Stimulated activated CD8-positive, alpha-beta memory T cell treated with anti-CD3 and anti-CD28 coated beads, Interleukin-4, amount 100 ng/mL, for 48 hours (primary cell): ENCODE results near the gene ATP11C.

Source experiments
- DNase-seq: peaks from one replicate; pipeline ENCODE4 v3.0.0-alpha.2; 2020

Gene ATP11C

DNA sequence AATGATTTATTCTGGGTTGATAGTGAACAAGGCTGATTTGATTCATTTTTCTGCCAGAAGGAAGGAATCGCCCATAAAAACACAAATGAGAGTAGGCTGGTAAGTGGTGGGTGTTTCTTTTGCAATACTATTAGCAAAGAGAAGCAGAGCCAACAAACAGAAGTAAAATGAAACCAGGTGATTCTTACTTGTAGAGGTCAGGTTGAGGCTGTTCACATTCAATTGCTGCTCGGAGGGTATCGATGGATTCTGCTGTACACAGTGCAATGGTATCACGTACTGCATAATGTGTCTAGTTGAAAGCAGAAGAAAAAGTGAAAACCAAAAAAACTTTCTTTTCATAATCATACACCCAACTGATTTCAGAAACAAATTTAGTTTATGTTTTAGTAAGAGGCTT is 130.8 kb downstream of the ATP11C start:
- no peak for DNase-seq

DNA sequence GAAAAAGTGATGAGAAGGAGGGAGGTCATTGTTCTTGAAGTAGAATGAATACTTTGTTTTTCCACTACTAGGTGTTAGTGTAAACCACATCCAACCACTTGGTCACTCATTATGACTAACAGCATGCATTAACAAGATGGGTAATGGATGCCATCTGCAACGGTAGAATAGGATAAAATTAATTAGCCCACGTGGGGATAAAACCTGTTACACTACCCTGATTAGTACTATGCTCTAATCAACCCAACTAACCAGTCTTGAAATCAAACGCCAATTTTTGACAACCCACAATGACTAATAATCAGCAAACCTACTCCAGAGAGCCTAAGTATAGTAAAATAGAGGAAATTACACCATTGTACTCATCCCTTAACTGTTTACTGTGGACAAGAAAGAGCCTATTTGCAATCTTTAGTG is 131.4 kb downstream of the ATP11C start:
- DNase-seq = no peak

DNA sequence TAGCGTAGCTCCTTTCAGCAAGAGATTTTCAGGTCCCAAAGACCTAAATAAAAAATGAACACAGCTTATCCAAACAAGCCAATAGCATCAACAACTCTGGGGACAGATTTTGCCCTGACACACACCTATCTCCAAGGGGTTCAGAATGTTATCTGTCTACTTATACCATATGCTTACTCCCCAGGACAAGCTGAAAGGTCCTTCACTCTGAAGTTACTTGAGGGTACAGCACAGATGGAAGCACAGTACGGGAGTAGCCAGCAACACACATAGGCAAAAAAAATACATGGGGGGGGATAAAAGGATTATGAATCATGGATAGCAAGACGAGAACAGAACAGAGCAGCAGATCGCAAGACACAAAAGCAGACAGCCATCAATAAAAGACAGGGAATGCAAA is 134.2 kb downstream of the ATP11C start:
- no peak for DNase-seq

DNA sequence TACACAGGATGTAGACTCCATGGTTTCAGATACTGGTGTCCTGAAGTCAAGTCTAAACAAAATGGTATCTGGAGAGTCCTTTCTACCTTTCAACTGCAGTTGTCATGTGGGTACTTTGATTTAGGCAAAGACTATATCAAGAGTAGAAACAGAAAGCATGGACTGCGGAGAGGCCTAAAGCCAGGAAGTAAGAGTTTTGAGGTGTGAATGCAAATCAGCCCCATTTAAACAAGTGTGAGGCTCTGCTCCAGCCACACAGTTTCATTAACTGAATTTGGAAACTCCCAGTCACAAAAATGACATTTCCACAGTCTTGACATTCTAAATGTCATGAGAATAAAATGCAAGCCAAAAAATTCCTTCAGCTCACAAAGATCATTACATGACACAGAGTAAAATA is 137.7 kb downstream of the ATP11C start:
- DNase-seq = no peak

DNA sequence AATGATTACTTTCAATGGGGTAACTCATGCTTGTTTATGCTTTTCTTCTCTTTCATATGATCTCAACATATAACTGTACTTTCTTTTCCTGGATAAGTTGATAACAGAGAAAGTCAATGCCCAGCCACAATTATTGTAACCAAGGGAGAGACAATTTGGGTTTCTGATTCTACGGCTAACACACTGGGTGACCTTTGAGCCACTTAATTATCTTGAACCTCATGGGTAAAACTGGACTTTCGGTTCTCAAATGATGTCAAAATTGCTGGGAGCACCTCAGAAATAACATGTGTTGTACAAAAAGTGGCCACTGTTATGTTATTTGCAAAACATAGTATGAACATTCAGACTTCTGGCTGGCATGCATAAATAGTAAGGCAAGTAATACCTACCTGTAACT is 145.3 kb downstream of the ATP11C start:
- no peak for DNase-seq

DNA sequence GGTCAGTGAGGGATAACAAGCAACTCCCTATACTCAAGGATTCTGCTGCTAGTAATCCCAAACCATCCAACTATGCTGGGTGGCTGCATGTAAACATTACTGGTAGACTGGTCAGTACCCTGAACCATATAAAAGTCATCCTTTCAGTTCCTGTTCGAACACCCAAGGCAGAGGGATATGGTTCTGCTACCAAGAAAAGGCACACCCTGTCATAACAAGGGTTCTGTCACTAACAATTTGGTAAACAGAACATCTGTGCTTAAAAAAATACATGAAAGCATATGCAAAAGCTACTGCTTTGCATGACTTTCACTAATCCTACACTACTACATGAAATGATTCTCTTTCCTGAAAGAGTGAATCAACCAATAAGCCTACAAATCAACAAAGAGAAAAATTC is 148.0 kb downstream of the ATP11C start:
- no peak for DNase-seq

DNA sequence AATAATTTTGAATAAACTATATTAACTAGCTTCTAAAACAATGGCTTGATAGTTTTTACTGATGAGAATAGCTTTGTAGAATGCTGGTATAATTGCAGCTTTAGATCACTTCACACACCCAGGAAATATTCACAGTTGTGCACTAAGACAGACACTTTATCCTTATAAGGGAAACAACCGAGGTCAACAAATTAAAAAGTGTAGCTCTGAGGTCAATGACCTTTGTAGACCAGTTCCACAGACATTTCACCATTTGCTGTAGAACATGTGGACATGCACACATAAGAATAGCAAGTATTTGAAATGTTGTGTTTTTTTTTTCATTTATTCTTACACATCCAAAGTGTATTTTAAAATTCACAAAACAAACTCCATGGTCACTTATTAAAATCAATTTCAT is 148.9 kb downstream of the ATP11C start:
- DNase-seq = no peak

DNA sequence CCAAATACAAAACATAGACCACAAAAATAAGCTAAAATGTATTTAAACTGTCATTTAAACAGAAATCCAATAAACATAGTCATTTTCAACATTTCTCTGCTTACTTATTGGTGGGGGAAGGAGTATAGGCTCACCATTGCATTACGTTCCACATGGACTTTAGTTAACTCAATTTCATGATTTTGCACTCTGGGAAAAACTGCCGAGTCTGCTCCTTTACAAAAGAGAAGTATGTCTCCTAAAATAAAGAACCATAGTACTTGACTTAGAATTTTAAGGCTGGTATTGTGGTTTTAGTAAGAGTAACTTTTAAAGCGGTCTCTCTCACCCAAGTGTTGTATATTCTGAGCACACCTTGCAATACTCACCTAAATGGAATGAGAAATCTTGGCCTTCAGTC is 149.8 kb downstream of the ATP11C start:
- DNase-seq = no peak

DNA sequence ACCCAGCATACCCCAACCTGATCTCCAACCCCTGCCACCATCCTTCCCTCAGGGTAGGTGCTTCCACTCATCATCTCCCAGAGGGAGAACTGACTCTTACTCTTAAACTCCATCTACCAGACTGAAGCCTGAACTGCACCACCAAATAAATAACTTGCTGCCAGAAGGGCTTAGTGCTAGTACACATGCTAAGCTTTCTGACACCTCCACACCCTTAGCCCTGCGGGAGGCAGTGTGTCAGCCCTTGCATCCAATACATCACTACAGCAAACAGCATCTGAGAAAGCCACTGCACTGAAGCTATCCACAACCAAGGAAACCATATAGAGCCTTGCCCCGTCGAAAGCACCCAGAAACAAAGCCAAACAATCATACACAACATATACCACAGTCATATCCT is 156.3 kb downstream of the ATP11C start:
- DNase-seq = no peak

DNA sequence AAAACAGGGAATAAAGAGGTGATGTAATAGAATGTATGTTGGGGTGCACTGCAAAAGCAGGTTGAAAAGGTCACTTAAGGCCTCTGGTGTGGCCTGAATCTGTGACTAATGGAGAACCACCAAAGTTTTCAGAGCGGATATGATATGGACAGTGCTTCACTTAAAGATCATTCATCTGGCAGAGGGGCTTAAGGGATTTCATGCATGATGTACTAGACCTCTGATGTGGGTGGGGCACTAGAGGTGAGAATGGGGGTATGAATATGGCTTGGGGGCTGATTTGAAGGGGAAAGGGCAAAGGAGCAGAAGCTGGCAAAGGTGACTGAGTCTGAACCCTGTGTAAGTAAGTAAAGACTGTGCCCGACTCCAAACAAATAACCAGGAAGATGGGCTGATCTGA is 162.5 kb downstream of the ATP11C start:
- DNase-seq = no peak

DNA sequence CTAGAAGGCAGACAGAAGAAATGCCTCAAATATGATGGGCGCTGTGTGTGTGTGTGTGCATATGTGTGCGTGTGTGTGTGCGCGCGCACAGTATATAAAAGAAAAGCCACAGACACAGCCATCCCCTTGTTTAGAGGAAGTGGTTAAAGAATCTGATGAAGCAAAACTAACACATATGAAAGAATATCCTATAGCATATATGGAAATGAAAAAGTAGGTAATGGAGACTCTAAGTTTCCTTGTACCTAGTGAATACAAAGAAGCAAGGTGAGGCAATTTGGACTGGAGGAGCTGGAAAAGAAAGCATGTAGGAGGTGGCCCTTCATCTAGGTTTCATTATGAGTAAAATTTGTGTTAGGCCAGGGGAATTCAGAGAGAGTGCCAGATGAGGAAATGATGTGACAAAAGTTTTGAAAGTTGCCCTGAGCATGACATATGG is 166.3 kb downstream of the ATP11C start:
- DNase-seq = peak; percentile 24

DNA sequence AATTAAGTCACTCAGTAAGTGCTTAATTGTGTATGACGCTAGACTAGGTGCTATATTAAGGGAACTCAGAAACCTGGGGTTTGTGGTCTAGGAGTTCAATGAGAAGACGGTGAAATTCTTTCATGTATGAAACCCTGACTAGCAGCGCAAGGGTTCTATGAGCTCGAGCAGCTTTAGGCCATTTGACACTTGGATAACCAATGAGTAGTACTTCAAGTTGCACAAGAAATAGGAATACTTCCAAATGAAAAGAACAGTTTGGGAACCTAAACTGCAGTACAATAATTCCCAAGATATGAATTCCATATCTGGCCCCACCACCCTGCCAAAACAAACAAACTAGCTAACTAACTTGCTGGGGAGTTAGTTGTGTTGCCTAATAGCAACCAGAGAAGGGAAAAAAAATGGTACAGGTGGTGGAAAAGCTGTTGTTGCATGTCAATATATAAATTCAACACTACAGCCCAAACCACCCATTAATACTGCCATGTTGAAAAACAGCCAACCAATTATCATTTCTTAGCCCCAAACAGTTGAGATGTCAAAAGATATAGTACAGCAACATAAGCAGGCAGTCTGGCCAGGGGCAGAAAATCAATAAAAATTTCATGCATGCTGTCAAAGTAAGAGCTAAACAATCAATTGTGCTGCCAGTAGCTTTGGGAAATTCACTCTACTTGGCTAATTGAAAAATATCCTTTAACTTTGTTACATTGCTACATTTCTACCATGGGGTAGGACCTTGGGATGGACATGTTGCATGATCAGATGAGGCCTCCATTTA is 170.3 kb downstream of the ATP11C start:
- DNase-seq = no peak

DNA sequence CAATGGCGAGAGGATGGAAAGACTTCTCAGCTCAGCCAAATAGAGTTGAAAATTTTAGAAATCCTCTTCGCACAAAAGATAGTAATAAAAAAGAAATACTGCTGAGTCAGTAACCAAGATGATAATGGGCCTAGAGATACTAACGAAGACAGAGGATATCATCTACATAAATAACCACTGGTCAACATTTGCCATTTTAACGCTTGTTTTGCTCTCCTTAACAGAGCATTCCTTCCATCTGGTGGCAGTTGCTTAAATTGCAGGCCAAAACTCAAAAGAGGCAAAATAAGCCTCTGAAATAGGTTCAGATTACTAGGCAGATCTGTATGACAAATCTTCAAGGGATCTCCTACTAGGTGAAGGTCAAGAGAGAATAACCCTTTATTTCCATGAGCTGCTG is 173.2 kb downstream of the ATP11C start:
- no peak for DNase-seq

DNA sequence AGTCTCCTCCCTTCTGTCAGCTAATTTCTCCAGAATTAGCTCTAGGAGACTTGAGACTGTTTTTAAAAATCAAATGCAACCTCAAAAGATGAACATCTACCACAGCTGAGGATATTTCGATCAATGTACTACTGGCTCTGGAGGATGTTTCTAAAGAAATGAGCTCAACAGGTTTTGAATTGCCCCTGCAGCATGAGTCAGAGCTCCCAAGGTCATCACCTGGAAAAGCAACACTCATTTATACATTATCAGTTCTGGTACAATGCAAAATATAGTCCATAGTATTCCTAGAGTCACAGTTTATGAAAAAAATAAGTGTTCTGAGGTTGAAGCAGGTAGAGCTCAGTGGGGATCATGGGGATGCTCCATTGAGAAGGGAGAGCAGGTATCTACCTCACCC is 174.0 kb downstream of the ATP11C start:
- DNase-seq = no peak

DNA sequence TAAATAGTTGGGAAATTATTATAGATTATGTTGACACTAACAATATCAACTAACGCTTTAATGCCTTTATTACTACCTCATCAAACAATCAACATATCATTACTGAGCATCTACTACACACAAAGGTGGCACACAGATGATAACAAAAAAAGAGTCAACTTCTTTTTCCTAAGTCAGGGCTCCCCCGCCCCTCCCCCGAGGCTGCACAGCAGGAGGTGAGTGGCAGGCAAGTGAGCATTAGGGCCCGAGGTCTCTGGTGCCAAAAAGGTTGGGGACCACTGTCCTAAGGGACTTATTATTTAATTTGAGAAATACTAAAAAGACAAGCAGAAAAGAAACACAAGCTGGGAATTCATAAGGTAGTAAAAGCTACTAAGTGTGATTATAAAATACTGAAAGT is 174.6 kb downstream of the ATP11C start:
- DNase-seq = no peak

DNA sequence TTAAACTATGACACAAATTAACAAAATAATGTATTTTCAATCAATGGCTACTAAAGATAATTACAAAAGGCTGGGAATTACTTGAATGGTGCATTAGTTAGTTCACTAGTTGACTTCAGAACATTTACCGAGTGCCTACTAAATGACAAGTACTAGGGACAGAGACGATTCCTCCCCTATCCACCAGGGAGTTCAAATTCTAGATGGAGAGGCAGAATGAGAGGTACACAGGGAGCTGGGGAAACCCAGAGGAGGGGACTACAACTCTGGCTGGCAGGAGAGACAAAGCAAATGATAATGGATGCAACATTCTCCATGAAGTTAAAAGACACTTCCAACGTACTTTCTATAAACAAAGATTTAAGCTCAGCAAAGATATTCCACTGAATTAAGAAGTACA is 181.8 kb downstream of the ATP11C start:
- no peak for DNase-seq

DNA sequence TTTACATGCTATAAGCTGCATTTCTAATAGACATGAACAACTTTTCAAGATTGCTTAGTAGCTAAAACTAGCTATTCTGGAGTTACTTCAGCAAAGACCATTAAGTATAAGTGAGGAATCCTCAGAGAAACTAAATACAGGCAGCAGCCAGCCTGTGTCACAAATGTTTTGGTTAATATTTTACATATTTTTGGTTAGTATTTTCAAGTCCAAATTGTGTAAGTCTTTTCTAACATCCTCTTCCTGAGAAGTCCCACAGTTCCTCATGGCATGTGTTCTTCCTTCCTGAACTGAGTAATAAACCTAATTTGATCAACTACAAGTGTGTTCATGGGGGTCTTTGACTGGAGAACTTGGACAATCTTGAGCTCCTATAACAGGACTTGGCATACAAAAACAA is 182.5 kb downstream of the ATP11C start:
- no peak for DNase-seq

DNA sequence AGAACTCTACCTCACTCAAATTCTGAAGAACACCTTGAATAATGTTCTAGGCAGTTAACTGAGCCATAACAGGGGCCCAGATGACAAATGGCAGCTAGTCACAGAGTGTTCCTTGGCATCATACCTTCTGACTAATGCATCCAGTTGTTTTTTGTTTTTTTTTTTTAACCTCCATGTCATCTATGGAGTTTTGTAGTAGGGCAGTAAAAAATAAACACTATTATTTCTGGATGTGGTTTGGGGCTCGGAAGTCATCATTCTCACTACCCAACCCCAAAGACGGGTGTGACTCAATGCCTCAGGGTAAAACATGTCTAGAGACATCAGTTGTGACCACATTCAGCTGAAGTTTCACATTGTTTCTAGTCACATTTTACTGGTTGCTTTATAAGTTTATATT is 193.7 kb downstream of the ATP11C start:
- peak; percentile 24 for DNase-seq

DNA sequence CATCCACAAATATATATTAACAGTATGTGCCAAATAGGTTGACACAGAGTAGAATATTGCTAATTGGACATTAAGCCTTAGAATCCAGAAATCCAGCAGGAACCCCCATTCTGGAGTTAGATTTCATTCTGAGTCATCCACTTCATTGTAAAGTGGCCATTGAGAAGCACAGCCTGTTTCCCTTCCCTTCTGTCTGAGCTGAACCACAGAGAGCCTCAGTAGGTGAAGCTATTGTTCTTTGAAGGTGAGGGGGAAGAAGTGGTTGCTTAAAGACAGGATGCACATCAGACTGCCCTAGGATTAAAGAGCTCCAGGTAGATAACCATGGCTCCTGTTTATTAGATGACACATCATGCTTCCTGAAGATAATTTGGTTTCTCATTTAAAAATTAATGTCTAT is 194.3 kb downstream of the ATP11C start:
- no peak for DNase-seq

DNA sequence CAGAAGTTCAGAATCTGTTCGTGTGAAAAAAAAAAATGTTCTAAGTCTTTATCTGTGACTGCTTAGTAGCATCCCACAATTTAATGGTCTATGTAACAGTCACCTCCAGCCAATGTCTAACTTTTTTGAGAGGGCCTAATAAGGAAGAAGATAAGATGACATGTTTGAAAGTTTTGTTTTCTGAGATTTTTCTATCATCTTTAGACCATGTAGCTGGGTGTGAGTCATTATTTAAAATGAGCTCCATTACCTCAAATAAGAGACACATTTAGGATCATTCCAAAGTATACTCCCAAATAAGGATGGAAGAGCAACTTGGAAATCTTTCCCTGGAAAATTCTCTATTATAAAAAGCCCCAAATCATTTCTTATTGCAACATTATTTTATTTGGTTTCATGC is 196.7 kb downstream of the ATP11C start:
- no peak for DNase-seq

DNA sequence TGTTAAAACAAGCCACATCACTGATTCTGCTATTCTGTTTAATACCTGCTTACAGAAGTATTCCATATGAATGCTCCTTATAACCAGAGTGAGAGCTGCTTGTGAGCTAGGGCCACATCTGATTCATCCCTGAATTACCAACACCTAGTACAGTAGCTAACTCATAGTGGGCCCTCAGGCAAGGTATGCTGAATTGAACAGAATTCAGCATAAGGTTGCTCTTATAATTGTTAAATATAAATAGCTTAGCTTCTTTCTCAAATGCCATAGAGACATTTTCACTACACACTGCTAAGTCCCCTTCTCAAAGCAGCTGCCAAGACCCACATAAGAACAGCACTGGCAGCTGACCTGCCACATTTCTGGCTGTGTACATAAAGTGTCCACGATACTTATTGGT is 197.9 kb downstream of the ATP11C start:
- no peak for DNase-seq

DNA sequence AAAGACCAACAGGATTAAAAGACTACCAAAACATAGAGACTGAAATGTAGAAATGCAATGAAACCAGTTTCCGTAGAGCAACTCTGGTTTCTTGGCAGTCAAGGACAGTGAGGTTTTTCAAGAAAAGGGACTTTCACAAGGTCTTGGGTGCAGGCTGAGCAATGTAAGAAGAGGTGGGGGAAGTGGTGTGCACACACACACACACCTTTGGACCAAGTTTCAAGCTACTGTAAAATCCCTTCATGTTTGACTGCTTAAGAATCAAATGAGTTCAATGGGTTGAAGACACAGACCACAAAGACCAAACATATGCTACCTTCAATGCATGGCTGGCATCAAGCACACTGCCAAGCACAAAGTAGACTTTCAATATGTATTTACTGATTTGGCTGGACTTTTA is 207.1 kb downstream of the ATP11C start:
- no peak for DNase-seq

DNA sequence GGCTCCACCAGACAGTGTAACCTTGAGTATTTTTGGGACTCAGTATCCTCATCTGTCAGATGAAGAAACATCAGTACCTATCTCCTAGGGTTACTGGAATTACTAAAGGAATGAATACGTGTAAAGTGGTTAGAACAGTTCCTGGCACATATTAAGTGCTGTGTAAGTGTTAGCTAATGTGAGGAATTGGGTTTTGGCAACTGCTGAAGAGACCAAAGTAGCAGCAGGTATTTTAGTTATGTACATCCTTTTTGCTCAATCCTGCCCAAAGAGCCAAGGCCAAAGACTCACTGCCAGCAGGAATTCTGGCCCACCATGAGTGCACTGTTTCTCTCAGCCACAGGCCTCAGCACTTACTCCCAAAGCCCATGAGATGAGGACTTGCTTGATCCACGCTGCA is 208.2 kb downstream of the ATP11C start:
- DNase-seq = no peak

DNA sequence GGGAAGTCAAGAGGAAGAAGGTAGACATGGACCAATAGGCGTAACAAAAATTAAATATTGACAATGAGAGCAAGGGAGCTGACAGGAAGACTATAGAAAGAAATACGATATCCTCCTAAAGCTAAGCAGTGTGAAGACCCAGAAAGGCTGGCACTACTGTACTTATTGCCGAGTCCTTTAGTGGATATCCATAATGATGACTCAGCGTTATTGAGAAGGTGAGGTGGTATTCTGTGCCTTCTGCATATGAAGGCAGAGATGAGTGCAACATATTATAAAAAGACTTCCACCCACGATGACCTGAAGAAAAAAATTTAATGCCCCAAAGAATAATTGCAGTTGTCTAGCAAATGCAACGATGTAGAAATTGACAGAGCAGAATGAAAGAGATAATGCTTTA is 211.9 kb downstream of the ATP11C start:
- no peak for DNase-seq

DNA sequence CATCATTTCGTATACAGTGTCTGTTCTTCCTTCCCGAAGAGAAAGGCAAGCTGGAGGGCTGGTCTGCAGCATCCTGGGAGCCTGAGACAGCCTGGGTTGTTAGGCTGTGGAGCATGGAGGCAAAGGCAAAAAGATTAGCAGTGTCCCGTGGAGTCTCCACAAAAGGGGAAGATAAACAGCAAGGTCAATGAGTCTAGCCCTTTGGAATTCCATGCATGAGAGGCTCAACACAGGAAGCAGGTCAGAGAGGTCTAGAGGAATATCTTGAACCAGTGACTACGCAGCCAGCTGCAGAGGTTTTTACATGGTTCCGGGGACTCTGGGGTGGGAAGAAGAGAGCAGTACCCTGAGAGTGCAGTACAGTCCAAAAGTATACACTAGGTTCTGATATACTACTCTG is 212.7 kb downstream of the ATP11C start:
- DNase-seq = no peak

DNA sequence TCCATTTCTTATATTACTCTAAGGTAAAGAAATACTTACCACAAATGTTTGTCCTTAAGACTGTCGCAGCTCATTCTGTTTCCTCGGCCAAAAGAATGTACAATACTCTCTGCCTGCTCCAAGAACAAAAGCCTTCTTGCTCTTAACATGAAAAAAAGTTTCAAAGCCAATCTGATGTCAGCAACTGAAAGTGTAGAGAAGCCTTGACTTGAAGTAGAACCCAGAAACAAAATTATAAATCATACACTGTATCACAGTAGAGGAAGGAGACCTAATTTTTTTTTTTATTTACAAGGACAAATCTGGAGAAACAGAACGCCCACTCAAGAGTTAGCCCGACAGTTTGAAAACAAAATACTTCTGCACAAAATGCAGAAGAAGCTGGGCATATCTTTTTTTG is 224.8 kb downstream of the ATP11C start, which contains the start of gene MCF2:
TSS of gene MCF2 (minus strand) at position 101 of the 400 bp plus-strand sequence. CDS start 56,423 bp downstream, outside the sequence.
- no peak for DNase-seq
